ENCODE measurements around the gene BATF2. TPM values are rescaled to one million over a fixed set of nuclear protein-coding genes. Genes with fewer than 3 reads are reported as not detected.

The BATF2 gene
- polyA plus RNA-seq, 1 of the 3 experiments (the other 2 are of a cell fraction) = 0.20 TPM

GRCh38 chr11:64963072-64963631 is 33.6 kb downstream of the BATF2 start:
- Histone ChIP-seq H3K4me1 (ENCODE audit: control insufficient read depth in 1 of 2, insufficient read depth in 2 of 2, low read depth in 1 of 2, low read length in 1 of 2) (peaks cover 0 to 3% of the 10 kb centered on the region in 2 experiments; a peak in 1 of 4 replicates), H3K36me3 (replicated peaks in 1 of 2; ENCODE audit: control insufficient read depth in 1 of 2, insufficient read depth in 2 of 2, low read length in 1 of 2) (no peaks in the 10 kb centered on the region), H3K4me3 (ENCODE audit: low read depth in 2 of 2, low read length in 1 of 2) (no peak overlapping the region), H3K4me2 (no peak overlapping the region), H3K79me2 (ENCODE audit: insufficient read depth) (no peaks in the 10 kb centered on the region), H3F3A (replicated peaks; ENCODE audit: insufficient read depth) (no peaks in the 10 kb centered on the region), H3K9me2 (no peaks in the 10 kb centered on the region), H3K27me3 (ENCODE audit: insufficient read depth) (no peaks in the 10 kb centered on the region), H4K20me1 (ENCODE audit: insufficient read depth) (no peaks in the 10 kb centered on the region), H3K9ac (no peak overlapping the region), H3K27ac (ENCODE audit: low read depth in 2 of 2, low read length in 1 of 2) (no peak overlapping the region), H2AFZ (ENCODE audit: low read depth) (no peak overlapping the region), H3K9me3 (no peaks in the 10 kb centered on the region)
- ChIA-PET POLR2A (interaction anchor here (0.6 kb wide), 1 partner anchor 591 kb away, joined by 3 read pairs; no protein-coding TSS in a partner anchor), CTCF (interaction anchor here (1.3 to 3.1 kb wide), 2 partner anchors 51 to 75 kb away, joined by 3 to 9 read pairs; partner anchors contain the start of gene ARL2)
- no peak for DNase-seq
- WGBS (ENCODE audit: low lambda C conversion rate) = 75% methylated on average over 5 of the region's 5 CpGs
- TF ChIP-seq, protein P1, sequence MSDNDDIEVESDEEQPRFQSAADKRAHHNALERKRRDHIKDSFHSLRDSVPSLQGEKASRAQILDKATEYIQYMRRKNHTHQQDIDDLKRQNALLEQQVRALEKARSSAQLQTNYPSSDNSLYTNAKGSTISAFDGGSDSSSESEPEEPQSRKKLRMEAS (IDR thresholded peaks at IDR 0.05; ENCODE audit: low read depth) = no peak
- TF ChIP-seq NRF1 (IDR thresholded peaks at IDR 0.05; ENCODE audit: low read depth, low read length) (no peak), PBX3 (IDR thresholded peaks at IDR 0.05) (no peak), ELF1 (IDR thresholded peaks at IDR 0.05) (no peak)

DNA sequence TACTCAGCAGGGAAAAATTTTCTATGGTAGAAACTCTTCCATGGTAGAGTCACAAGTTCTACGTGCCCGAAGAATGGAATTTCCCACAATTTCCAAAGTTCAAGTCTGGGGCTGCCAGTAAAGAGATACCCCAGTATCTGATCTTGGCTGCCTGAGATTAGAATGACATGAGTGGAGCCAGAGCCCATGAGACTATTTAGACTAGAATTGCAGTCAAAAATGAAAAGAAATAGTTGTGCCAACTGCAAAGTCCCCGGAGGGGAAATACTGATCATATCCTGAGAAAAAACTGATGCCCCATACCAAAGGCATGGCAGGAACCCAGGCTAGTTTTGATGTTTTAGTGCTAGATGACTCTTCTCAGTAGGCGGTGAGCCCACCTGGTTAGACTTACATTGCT is 36.1 kb downstream of the BATF2 start:
- Histone ChIP-seq H3K4me2 (no peak overlapping the region), H3K27me3 (ENCODE audit: insufficient read depth) (no peaks in the 10 kb centered on the region), H3K27ac (ENCODE audit: low read depth in 2 of 2, low read length in 1 of 2) (no peak overlapping the region), H3K9me2 (no peaks in the 10 kb centered on the region), H3K9ac (no peak overlapping the region), H3K4me3 (ENCODE audit: low read depth in 2 of 2, low read length in 1 of 2) (no peak overlapping the region), H2AFZ (ENCODE audit: low read depth) (no peak overlapping the region), H3K4me1 (ENCODE audit: control insufficient read depth in 1 of 2, insufficient read depth in 2 of 2, low read depth in 1 of 2, low read length in 1 of 2) (peaks cover 0 to 3% of the 10 kb centered on the region in 2 experiments; a peak in 1 of 4 replicates), H3K36me3 (replicated peaks in 1 of 2; ENCODE audit: control insufficient read depth in 1 of 2, insufficient read depth in 2 of 2, low read length in 1 of 2) (no peaks in the 10 kb centered on the region), H3K79me2 (ENCODE audit: insufficient read depth) (no peaks in the 10 kb centered on the region), H3K9me3 (no peaks in the 10 kb centered on the region), H3F3A (replicated peaks; ENCODE audit: insufficient read depth) (no peaks in the 10 kb centered on the region), H4K20me1 (ENCODE audit: insufficient read depth) (no peaks in the 10 kb centered on the region)
- CTCF ChIA-PET = interaction anchor here (1.0 kb wide), 1 partner anchor 54 kb away, joined by 3 read pairs; the partner anchor contains the start of gene ARL2
- TF ChIP-seq FOXM1 (IDR thresholded peaks at IDR 0.05; ENCODE audit: low read depth) = no peak
- TF ChIP-seq RAD21 (IDR thresholded peaks at IDR 0.05; ENCODE audit: low read length) = no peak
- peak; percentile 54 for DNase-seq
- POLR2A ChIA-PET = no interaction called here
- 19% methylated on average over 4 of the region's 4 CpGs for WGBS (ENCODE audit: low lambda C conversion rate)

GRCh38 chr11:64959498-64959897 is 37.3 kb downstream of the BATF2 start:
- no peaks in the 10 kb centered on the region for H3K36me3 ChIP-seq (replicated peaks in 1 of 2; ENCODE audit: control insufficient read depth in 1 of 2, insufficient read depth in 2 of 2, low read length in 1 of 2)
- H2AFZ ChIP-seq (ENCODE audit: low read depth) = peak overlapping the region; percentile 40; the same call in 1 of the 2 replicates
- no peaks in the 10 kb centered on the region for H3K27me3 ChIP-seq (ENCODE audit: insufficient read depth)
- no peaks in the 10 kb centered on the region for H3F3A ChIP-seq (replicated peaks; ENCODE audit: insufficient read depth)
- no peaks in the 10 kb centered on the region for H3K79me2 ChIP-seq (ENCODE audit: insufficient read depth)
- 50% methylated on average over 3 of the region's 3 CpGs for WGBS (ENCODE audit: low lambda C conversion rate)
- H3K4me2 ChIP-seq = no peak overlapping the region
- H3K9ac ChIP-seq = no peak overlapping the region
- no peaks in the 10 kb centered on the region for H4K20me1 ChIP-seq (ENCODE audit: insufficient read depth)
- ChIA-PET CTCF (no interaction called here), POLR2A (no interaction called here)
- H3K27ac ChIP-seq (ENCODE audit: low read depth in 2 of 2, low read length in 1 of 2) = no peak overlapping the region
- H3K4me1 ChIP-seq (ENCODE audit: control insufficient read depth in 1 of 2, insufficient read depth in 2 of 2, low read depth in 1 of 2, low read length in 1 of 2) = peaks cover 0 to 3% of the 10 kb centered on the region in 2 experiments; a peak in 1 of 4 replicates
- no peaks in the 10 kb centered on the region for H3K9me2 ChIP-seq
- DNase-seq = no peak
- no peaks in the 10 kb centered on the region for H3K9me3 ChIP-seq
- H3K4me3 ChIP-seq (ENCODE audit: low read depth in 2 of 2, low read length in 1 of 2) = no peak overlapping the region
- TF ChIP-seq, protein P1 (IDR thresholded peaks at IDR 0.05; ENCODE audit: low read depth) = no peak
- TF ChIP-seq PBX3 (IDR thresholded peaks at IDR 0.05) (no peak), TAF1 (IDR thresholded peaks at IDR 0.05; ENCODE audit: borderline replicate concordance, low read depth, low read length) (no peak), NFIC (IDR thresholded peaks at IDR 0.05; ENCODE audit: borderline replicate concordance) (no peak), FOXJ3 (CRISPR knock-in tag; IDR thresholded peaks at IDR 0.05) (no peak), CTCF (IDR thresholded peaks at IDR 0.05) (no peak), JUND (IDR thresholded peaks at IDR 0.05) (no peak), TCF12 (IDR thresholded peaks at IDR 0.05) (no peak)
- TF ChIP-seq, protein P2, sequence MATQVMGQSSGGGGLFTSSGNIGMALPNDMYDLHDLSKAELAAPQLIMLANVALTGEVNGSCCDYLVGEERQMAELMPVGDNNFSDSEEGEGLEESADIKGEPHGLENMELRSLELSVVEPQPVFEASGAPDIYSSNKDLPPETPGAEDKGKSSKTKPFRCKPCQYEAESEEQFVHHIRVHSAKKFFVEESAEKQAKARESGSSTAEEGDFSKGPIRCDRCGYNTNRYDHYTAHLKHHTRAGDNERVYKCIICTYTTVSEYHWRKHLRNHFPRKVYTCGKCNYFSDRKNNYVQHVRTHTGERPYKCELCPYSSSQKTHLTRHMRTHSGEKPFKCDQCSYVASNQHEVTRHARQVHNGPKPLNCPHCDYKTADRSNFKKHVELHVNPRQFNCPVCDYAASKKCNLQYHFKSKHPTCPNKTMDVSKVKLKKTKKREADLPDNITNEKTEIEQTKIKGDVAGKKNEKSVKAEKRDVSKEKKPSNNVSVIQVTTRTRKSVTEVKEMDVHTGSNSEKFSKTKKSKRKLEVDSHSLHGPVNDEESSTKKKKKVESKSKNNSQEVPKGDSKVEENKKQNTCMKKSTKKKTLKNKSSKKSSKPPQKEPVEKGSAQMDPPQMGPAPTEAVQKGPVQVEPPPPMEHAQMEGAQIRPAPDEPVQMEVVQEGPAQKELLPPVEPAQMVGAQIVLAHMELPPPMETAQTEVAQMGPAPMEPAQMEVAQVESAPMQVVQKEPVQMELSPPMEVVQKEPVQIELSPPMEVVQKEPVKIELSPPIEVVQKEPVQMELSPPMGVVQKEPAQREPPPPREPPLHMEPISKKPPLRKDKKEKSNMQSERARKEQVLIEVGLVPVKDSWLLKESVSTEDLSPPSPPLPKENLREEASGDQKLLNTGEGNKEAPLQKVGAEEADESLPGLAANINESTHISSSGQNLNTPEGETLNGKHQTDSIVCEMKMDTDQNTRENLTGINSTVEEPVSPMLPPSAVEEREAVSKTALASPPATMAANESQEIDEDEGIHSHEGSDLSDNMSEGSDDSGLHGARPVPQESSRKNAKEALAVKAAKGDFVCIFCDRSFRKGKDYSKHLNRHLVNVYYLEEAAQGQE (IDR thresholded peaks at IDR 0.05; ENCODE audit: low read depth, low read length) = no peak

All from SK-N-SH (cell line).